HL-60 (cell line): ENCODE results near the gene WIPF2.
A peak's percentile ranks its signal among the peaks of the same experiment; 100 is the strongest.

Experiments used
- DNase-seq, 2 experiments: peaks; one replicate each; pipeline ENCODE4 v3.0.0-alpha.2; 2010 to 2020; ENCODE audit warnings: low read depth in 1 of 2, low spot score in 1 of 2
- H3K27ac ChIP-seq: fragments of 250-450 bp; sonication (Bioruptor Pico); replicated peaks from 2 replicates; pipeline ENCODE4 v1.5.1; 2020; ENCODE audit warnings: mild to moderate bottlenecking, moderate library complexity
- H3K27me3 ChIP-seq: fragments of 250-450 bp; sonication (Bioruptor Pico); 2 replicates; pipeline ENCODE4 v1.5.1; 2021; ENCODE audit warnings: mild to moderate bottlenecking, moderate library complexity; ENCODE audit not compliant: insufficient read depth, poor library complexity, severe bottlenecking
- H3K4me3 ChIP-seq: replicated peaks from 2 replicates; pipeline ENCODE4 v1.5.1; 2011; ENCODE audit warnings: mild to moderate bottlenecking, control low read depth, low read length; ENCODE audit not compliant: insufficient read depth
- GABPA ChIP-seq: IDR thresholded peaks from 2 replicates; pipeline ENCODE4 v1.6.1; 2012; ENCODE audit warnings: low read depth
- POLR2AphosphoS5 ChIP-seq: IDR thresholded peaks from 2 replicates; pipeline ENCODE4 v1.6.1; 2012; ENCODE audit warnings: low read depth
- SPI1 ChIP-seq: IDR thresholded peaks from 2 replicates; pipeline ENCODE4 v1.6.1; 2012; ENCODE audit warnings: low read depth, mild to moderate bottlenecking, borderline replicate concordance
- TF ChIP-seq, protein P1 (sequence below): IDR thresholded peaks from one replicate; pipeline ENCODE4 v1.5.1; 2011; ENCODE audit warnings: low read length, control low read depth, inconsistent platforms; ENCODE audit not compliant: insufficient read depth
- TF ChIP-seq, protein P2 (sequence below): IDR thresholded peaks from 2 replicates; pipeline ENCODE4 v1.6.1; 2012; ENCODE audit warnings: low read depth; ENCODE audit not compliant: insufficient replicate concordance

Gene WIPF2

GRCh38 chr17:40309031-40309948 is 90.2 kb downstream of the WIPF2 start, which contains the start of gene RARA:
Gene RARA (plus strand): TSS chr17:40309180. CDS start chr17:40331219, 22,039 bp downstream.
- Histone ChIP-seq H3K4me3 (no peak within 1 kb of the TSS), H3K27me3 (no peaks in the 10 kb centered on the region), H3K27ac (peak within 1 kb of the TSS; percentile 34)
- DNase-seq = peak in 1 of 2 experiments; percentile 45
- TF ChIP-seq GABPA (no peak), POLR2AphosphoS5 (peak; percentile 48; the same call in 1 of the 2 replicates), SPI1 (peak; percentile 14; the same call in 1 of the 2 replicates)
- TF ChIP-seq, protein P1, sequence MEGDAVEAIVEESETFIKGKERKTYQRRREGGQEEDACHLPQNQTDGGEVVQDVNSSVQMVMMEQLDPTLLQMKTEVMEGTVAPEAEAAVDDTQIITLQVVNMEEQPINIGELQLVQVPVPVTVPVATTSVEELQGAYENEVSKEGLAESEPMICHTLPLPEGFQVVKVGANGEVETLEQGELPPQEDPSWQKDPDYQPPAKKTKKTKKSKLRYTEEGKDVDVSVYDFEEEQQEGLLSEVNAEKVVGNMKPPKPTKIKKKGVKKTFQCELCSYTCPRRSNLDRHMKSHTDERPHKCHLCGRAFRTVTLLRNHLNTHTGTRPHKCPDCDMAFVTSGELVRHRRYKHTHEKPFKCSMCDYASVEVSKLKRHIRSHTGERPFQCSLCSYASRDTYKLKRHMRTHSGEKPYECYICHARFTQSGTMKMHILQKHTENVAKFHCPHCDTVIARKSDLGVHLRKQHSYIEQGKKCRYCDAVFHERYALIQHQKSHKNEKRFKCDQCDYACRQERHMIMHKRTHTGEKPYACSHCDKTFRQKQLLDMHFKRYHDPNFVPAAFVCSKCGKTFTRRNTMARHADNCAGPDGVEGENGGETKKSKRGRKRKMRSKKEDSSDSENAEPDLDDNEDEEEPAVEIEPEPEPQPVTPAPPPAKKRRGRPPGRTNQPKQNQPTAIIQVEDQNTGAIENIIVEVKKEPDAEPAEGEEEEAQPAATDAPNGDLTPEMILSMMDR = no peak
- TF ChIP-seq, protein P2, sequence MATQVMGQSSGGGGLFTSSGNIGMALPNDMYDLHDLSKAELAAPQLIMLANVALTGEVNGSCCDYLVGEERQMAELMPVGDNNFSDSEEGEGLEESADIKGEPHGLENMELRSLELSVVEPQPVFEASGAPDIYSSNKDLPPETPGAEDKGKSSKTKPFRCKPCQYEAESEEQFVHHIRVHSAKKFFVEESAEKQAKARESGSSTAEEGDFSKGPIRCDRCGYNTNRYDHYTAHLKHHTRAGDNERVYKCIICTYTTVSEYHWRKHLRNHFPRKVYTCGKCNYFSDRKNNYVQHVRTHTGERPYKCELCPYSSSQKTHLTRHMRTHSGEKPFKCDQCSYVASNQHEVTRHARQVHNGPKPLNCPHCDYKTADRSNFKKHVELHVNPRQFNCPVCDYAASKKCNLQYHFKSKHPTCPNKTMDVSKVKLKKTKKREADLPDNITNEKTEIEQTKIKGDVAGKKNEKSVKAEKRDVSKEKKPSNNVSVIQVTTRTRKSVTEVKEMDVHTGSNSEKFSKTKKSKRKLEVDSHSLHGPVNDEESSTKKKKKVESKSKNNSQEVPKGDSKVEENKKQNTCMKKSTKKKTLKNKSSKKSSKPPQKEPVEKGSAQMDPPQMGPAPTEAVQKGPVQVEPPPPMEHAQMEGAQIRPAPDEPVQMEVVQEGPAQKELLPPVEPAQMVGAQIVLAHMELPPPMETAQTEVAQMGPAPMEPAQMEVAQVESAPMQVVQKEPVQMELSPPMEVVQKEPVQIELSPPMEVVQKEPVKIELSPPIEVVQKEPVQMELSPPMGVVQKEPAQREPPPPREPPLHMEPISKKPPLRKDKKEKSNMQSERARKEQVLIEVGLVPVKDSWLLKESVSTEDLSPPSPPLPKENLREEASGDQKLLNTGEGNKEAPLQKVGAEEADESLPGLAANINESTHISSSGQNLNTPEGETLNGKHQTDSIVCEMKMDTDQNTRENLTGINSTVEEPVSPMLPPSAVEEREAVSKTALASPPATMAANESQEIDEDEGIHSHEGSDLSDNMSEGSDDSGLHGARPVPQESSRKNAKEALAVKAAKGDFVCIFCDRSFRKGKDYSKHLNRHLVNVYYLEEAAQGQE = no peak

- TF ChIP-seq, protein P1 = no peak
- TF ChIP-seq GABPA (no peak), POLR2AphosphoS5 (no peak), SPI1 (no peak)
- TF ChIP-seq, protein P2 = no peak
- Histone ChIP-seq H3K4me3 (no peak overlapping the region), H3K27ac (no peak overlapping the region), H3K27me3 (no peaks in the 10 kb centered on the region)
- no peak for DNase-seq
Measured at GRCh38 chr17:40309949-40310510, 90.9 kb downstream of the WIPF2 start.

GRCh38 chr17:40310882-40311391 is 91.8 kb downstream of the WIPF2 start:
- H3K4me3 ChIP-seq = no peak overlapping the region
- H3K27ac ChIP-seq = no peak overlapping the region
- TF ChIP-seq, protein P2 = no peak
- TF ChIP-seq SPI1 = no peak
- no peak for TF ChIP-seq GABPA
- TF ChIP-seq POLR2AphosphoS5 = no peak
- TF ChIP-seq, protein P1 = no peak
- no peak for DNase-seq
- no peaks in the 10 kb centered on the region for H3K27me3 ChIP-seq
